Inflammatory macrophage treated with lipopolysaccharide for 1 hour (primary cell): ENCODE results near the gene FANCE.
A peak's percentile ranks its signal among the peaks of the same experiment; 100 is the strongest.
"Not testable (repeated sequence)": the region's sequence is repeated elsewhere in the genome, so short reads cannot be mapped to it uniquely, and the experiment has no call there.

Source experiments
- DNase-seq, 2 donors: peaks; one replicate each; pipeline ENCODE4 v3.0.0-alpha.2; 2020 to 2022

Gene FANCE

GRCh38 chr6:35435074-35435837 lies 16.9 kb upstream of the FANCE start:
- DNase-seq: no peak

DNA sequence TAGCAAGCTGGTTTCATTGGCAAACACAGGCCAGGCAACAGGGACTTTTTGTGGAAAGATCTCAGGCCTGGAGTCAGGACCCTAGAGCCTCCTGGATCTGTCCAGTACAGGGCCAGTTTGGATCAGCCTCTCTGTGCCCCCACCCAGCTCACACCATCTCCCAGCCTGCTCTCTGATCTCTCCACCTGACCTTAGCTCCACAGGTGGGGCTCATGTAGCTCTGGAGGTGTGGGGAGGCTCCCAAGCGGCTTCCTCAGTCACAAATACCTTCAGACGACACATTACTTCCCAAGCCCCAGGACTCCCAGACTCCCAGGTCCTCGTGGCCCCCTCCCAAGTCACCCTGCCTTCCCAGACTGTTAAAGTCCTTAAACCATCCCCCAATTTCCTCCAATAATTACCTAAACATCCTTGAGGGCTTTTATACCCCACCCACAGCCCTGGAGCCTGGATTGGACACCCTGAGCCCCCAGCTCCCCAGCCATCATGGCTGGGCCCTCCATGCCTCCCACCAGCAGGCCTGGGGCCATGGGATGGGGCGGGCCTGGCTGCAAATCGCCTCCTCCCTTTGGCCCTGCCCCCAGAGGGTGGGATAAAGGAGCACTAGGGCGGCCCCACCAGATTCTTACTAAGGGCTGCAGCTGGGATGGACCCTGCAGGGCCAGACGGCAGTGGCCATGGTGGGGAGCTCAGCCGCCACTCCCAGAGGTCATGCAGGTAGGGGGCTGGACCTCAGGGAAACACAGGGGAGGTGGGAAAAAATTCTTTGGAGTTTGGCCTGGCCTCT lies 15.9 kb upstream of the FANCE start:
- DNase-seq: no peak

GRCh38 chr6:35438378-35439065 lies 13.6 kb upstream of the FANCE start:
- not testable (repeated sequence) for DNase-seq

DNA sequence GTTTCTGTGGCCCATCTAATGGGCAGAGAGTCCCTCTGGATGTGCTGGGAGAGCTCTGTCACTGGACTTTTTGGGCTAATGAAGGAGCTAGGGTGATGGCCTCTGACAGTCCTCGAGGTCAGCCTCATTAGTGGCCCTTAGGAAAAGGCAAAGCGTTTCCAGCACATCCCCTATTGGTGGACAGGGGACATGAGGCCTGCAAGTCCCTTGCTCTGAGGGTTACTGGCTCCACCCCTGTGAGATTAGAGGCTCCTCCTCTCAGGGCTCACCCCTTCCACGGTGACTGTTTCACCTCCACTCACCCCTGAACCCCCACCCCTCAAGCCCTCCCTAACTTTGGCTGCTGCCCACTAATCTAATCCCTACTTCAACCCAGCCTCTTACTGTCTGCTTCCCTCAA lies 12.8 kb upstream of the FANCE start:
- no peak for DNase-seq

GRCh38 chr6:35441205-35441604 lies 10.9 kb upstream of the FANCE start:
- DNase-seq: no peak

DNA sequence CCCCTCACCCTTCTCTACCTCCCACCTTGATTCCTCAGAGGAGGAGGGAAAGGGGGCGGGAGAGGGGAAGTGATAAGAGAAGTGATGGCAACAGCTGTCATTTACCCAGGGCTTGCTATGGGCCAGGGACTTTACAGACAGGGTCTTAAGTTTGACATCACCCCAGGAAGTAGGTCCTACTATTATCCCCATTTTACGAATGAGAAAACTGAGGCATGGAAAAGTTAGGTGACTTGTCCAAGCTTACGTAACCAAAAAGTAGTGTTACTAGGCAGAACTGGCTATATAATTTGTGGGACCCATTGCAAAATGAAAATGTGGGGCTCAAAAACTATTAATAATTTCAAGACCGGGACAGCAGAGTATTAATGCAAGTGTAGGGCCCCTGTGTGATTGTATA lies 10.5 kb upstream of the FANCE start:
- no peak for DNase-seq

DNA sequence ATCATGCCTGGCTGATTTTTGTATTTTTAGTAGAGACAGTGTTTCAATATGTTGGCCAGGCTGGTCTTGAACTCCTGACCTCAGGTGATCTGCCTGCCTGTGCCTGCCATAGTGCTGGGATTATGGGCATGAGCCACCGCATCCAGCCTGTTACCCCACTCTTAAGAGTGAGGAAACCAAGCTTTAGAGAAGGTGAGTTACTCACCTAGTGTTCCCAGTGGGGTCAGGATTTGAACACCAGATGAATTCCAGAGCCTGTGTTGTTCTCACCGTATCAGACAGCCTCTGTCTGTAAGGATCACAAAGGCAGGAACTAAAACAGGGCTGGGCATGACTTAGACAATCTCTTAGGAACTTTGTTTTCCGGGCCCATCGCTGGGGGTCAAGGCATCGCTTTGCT lies 9.4 kb upstream of the FANCE start:
- no peak for DNase-seq

DNA sequence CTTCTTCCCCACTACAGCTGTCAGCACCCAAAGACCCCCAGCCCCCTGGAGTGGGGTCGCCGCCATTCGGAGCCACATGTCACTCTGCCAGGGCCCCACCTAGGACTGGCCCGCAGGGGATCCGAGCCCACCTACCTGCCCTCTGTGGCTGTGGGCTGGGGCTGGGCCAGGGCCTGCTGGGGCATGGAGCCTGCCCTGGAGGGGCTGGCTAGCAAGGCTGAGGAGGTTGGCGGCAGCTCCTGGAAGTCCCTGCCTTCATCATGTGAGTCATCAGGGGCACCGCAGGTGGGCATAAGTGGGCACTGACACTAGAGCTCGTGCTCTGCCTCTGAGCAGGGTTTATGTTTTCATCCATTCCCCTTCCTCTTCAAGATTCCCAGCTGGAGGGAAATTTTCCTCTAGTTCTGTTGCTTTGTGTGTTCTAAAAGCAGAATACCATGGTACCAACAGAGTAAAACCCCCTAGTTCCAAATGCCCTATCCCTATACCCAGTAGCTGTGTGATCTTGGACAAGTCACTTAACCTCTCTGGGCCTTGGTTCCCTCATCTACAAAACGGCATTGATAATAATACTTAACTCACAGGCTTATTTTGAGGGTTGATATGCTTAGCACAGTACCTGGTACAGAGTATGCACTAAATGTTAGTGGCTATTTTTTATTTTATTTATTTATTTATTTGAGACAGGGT lies 8.7 kb upstream of the FANCE start:
- DNase-seq: no peak

DNA sequence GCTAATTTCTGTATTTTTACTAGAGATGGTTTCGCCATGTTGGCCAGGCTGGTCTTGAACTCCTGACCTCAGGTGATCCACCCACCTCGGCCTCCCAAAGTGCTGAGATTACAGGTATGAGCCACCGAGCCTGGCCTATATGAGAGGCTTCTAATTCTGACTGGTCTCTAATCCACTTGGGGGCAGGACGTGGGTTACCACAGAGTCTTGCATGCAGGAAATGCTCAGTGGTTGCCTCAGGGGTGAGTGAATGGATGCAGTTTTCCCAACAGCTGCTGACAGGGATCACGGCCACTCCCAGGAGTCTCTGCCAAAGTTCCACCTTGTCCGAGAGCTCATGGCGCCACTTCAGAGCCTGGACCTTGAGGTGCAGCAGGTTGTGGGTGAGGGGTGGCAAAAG lies 6.4 kb upstream of the FANCE start:
- no peak for DNase-seq

- no peak for DNase-seq
Observed at GRCh38 chr6:35448191-35448590, 3.9 kb upstream of the FANCE start.

DNA sequence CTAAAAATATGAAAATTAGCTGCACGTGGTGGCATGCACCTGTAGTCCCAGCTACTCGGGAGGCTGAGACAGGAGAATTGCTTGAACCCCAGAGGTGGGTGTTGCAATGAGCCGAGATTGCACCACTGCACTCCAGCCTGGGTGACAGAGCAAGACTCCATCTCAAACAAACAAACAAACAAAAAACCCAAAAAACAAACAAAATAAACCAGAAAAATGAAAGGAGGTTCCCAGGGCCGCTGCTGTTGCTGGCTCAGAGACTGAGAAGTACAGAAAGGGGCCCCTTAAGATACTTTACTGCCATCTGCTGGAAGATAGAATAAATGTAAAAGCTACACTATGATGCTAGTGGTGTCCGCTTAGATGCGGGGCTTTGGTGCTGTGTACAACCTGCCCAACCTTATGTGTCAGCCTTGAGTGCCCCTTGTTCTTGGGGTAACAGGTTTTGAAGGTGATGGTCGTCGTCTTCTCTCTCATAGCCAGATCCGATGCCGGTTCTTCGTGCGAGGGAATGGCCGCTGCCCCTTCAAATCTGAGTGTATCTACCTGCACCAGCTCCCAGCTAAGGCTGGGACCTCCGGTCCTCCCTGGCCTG lies 2.8 kb upstream of the FANCE start:
- DNase-seq: peak; percentile 71 to 92

- DNase-seq: no peak
Observed at GRCh38 chr6:35451354-35452182, 570 bp upstream of the FANCE start.

DNA sequence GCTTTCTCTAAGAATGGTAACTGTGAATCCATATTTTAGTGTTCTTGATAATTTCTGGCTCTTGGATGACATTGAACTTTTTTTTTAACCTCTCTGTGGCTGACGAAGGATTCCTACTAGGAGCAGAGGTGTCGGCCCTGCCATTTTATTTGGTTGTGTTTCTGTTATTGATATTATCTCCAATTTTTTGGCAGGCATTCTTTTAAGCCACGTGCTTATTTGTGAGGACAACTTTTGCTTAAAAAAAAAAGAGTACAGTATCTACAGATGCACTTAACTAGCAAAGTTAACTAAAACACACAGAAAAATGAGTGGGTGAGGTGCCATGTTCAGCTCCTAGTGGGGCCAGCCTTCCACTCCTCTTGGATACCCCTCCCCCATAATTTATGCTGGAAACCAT lies 1.1 kb downstream of the FANCE start:
- DNase-seq: no peak

GRCh38 chr6:35454391-35455110 lies 2.4 kb downstream of the FANCE start:
- peak in 1 of 2 donors; percentile 48 for DNase-seq

GRCh38 chr6:35457907-35458306 lies 5.8 kb downstream of the FANCE start:
- no peak for DNase-seq

DNA sequence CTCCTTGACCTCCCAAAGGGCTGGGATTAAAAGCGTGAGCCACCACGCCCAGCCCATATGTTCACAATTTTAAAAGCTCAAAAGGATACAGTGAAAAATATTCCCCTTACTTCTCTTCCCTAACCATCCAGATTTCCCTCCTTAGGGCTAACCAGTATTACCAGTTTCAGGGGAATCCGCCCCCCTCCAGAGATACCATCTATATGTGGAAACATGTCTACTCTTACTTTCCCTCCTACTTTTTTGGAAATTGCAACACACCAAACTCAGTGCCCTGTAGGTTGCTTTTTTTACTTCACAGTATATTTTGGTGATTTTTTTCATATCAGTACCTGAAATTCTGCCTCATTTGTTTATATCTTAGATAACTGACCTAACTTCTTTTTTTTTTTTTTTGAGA lies 9.1 kb downstream of the FANCE start:
- DNase-seq: no peak

GRCh38 chr6:35463292-35463691 lies 11.2 kb downstream of the FANCE start:
- no peak for DNase-seq

- DNase-seq: no peak
Observed at GRCh38 chr6:35465646-35466045, 13.5 kb downstream of the FANCE start.

GRCh38 chr6:35468181-35468979 lies 16.2 kb downstream of the FANCE start, which contains the start of gene RPL10A:
RPL10A (plus strand) TSS chr6:35468401; CDS start chr6:35468435, 34 bp downstream.
- peak; percentile 92 to 98 for DNase-seq
